Activated CD4-positive, alpha-beta T cell treated with anti-CD3 and anti-CD28 coated beads for 24 hours (primary cell): ENCODE measurements around the gene C3orf20.
"Not testable (repeated sequence)": the region's sequence is repeated elsewhere in the genome, so short reads cannot be mapped to it uniquely, and the experiment has no call there.

Source experiments
- DNase-seq, 2 donors: peaks; one replicate each; pipeline ENCODE4 v3.0.0-alpha.2; 2020; ENCODE audit warnings: low read depth in 2 of 2

Gene C3orf20

GRCh38 chr3:14700891-14701290 is 25.9 kb downstream of the C3orf20 start:
- DNase-seq: no peak

- no peak for DNase-seq
Measured at GRCh38 chr3:14701676-14702075, 26.7 kb downstream of the C3orf20 start.

- DNase-seq: no peak
Measured at GRCh38 chr3:14703128-14703750, 28.3 kb downstream of the C3orf20 start.

- no peak for DNase-seq
Measured at GRCh38 chr3:14703791-14704190, 28.9 kb downstream of the C3orf20 start.

GRCh38 chr3:14706096-14706495 is 31.2 kb downstream of the C3orf20 start:
- DNase-seq: no peak

- no peak for DNase-seq
Measured at GRCh38 chr3:14716591-14716990, 41.6 kb downstream of the C3orf20 start.

- no peak for DNase-seq
Measured at GRCh38 chr3:14717307-14717706, 42.4 kb downstream of the C3orf20 start.

GRCh38 chr3:14718539-14718938 is 43.6 kb downstream of the C3orf20 start:
- DNase-seq: no peak

GRCh38 chr3:14719006-14719405 is 44.1 kb downstream of the C3orf20 start:
- DNase-seq: no peak

- no peak for DNase-seq
Measured at GRCh38 chr3:14721126-14721864, 46.4 kb downstream of the C3orf20 start.

- DNase-seq: no peak
Measured at GRCh38 chr3:14725013-14725412, 50.1 kb downstream of the C3orf20 start.

GRCh38 chr3:14725564-14726440 is 50.9 kb downstream of the C3orf20 start:
- DNase-seq: no peak

GRCh38 chr3:14726441-14726780 is 51.5 kb downstream of the C3orf20 start:
- DNase-seq: no peak

- DNase-seq: no peak
Measured at GRCh38 chr3:14728113-14728512, 53.2 kb downstream of the C3orf20 start.

- DNase-seq: no peak
Measured at GRCh38 chr3:14730703-14731382, 55.9 kb downstream of the C3orf20 start.

GRCh38 chr3:14740983-14741382 is 66.0 kb downstream of the C3orf20 start:
- DNase-seq: no peak

- no peak for DNase-seq
Measured at GRCh38 chr3:14741510-14741909, 66.6 kb downstream of the C3orf20 start.

- DNase-seq: no peak
Measured at GRCh38 chr3:14744556-14744955, 69.6 kb downstream of the C3orf20 start.

- DNase-seq: no peak
Measured at GRCh38 chr3:14750650-14751049, 75.7 kb downstream of the C3orf20 start.

- not testable (repeated sequence) for DNase-seq
Measured at GRCh38 chr3:14752979-14753378, 78.0 kb downstream of the C3orf20 start.

GRCh38 chr3:14757153-14757700 is 82.3 kb downstream of the C3orf20 start:
- no peak for DNase-seq

GRCh38 chr3:14758297-14758696 is 83.4 kb downstream of the C3orf20 start:
- no peak for DNase-seq
